Esophagus muscularis mucosa (tissue), 4 donors: ENCODE data around the gene MAPKAPK5.

Experiments
- CTCF ChIP-seq, 3 experiments: fragments of 200-600 bp in 2 of 3; fragments of 450-650 bp in 1 of 3; sonication (generic) in 2 of 3; IDR thresholded peaks; one replicate each; pipeline ENCODE4 v1.5.1; 2017 to 2019; ENCODE audit warnings: antibody characterized with exemption in 3 of 3, mild to moderate bottlenecking in 2 of 3, moderate library complexity in 1 of 3
- EP300 ChIP-seq: sonication (generic); formaldehyde crosslinking; IDR thresholded peaks from one replicate; pipeline ENCODE4 v1.6.1; 2017; ENCODE audit warnings: antibody characterized with exemption
- POLR2A ChIP-seq: fragments of 450-650 bp; IDR thresholded peaks from one replicate; pipeline ENCODE4 v1.6.1; 2017; ENCODE audit warnings: antibody characterized with exemption, moderate library complexity, mild to moderate bottlenecking, low read depth

- TF ChIP-seq CTCF (IDR thresholded peaks at IDR 0.05) (no peak), POLR2A (no peak), EP300 (no peak)
These were observed 16.2 kb downstream of the MAPKAPK5 start for GRCh38 chr12:111858186-111858585.
